ENCODE data around the gene CDHR4.
"Not testable (repeated sequence)": the region's sequence is repeated elsewhere in the genome, so short reads cannot be mapped to it uniquely, and the experiment has no call there.

The CDHR4 gene

GRCh38 chr3:49785565-49786356 lies 13.9 kb downstream of the CDHR4 start:
- Histone ChIP-seq H3K4me3 (peak overlapping the region; percentile 57 to 99 (median 85)), H3K27ac (peak overlapping the region; percentile 68 to 99 (median 94))

- not testable (repeated sequence) for H3K27ac ChIP-seq, H3K4me3 ChIP-seq
These were observed 17.4 kb downstream of the CDHR4 start for GRCh38 chr3:49782277-49782676.

- no peak overlapping the region for H3K4me3 ChIP-seq
- no peak overlapping the region for H3K27ac ChIP-seq
These were observed 18.1 kb downstream of the CDHR4 start for GRCh38 chr3:49781415-49782199.

- H3K4me3 ChIP-seq, H3K27ac ChIP-seq: not testable (repeated sequence)
These were observed 18.7 kb downstream of the CDHR4 start for GRCh38 chr3:49780975-49781365.

GRCh38 chr3:49780080-49780974 lies 19.3 kb downstream of the CDHR4 start:
- Histone ChIP-seq H3K27ac (peak overlapping the region in 1 of 21 experiments; percentile 31), H3K4me3 (no peak overlapping the region)

GRCh38 chr3:49779358-49780079 lies 20.2 kb downstream of the CDHR4 start:
- Histone ChIP-seq H3K4me3 (no peak overlapping the region), H3K27ac (peak overlapping the region in 1 of 21 experiments; percentile 31)

- not testable (repeated sequence) for H3K27ac ChIP-seq
These were observed 23.6 kb downstream of the CDHR4 start for GRCh38 chr3:49776101-49776500.

GRCh38 chr3:49775538-49775937 lies 24.1 kb downstream of the CDHR4 start:
- Histone ChIP-seq H3K4me3 (no peak overlapping the region), H3K27ac (no peak overlapping the region)

More at GRCh38 chr3:49776101-49776500, 23.6 kb downstream of the CDHR4 start:
- not testable (repeated sequence) for H3K4me3 ChIP-seq

- no peak overlapping the region for H3K4me3 ChIP-seq
- H3K27ac ChIP-seq, result no peak overlapping the region
These were observed 27.0 kb downstream of the CDHR4 start for GRCh38 chr3:49772703-49773102.

- H3K27ac ChIP-seq, result no peak overlapping the region
- no peak overlapping the region for H3K4me3 ChIP-seq
These were observed 28.2 kb downstream of the CDHR4 start for GRCh38 chr3:49771340-49771938.

GRCh38 chr3:49769926-49770325 lies 29.7 kb downstream of the CDHR4 start:
- no peak overlapping the region for H3K27ac ChIP-seq
- no peak overlapping the region for H3K4me3 ChIP-seq

- no peak overlapping the region for H3K4me3 ChIP-seq
- H3K27ac ChIP-seq, result peak overlapping the region in 1 of 21 experiments; percentile 0
These were observed 30.3 kb downstream of the CDHR4 start for GRCh38 chr3:49769286-49769915.

GRCh38 chr3:49763981-49764380 lies 35.7 kb downstream of the CDHR4 start:
- Histone ChIP-seq H3K4me3 (no peak overlapping the region), H3K27ac (no peak overlapping the region)

GRCh38 chr3:49761661-49762060 lies 38.0 kb downstream of the CDHR4 start:
- H3K27ac ChIP-seq, result no peak overlapping the region
- H3K4me3 ChIP-seq, result no peak overlapping the region

GRCh38 chr3:49759226-49759625 lies 40.4 kb downstream of the CDHR4 start:
- Histone ChIP-seq H3K27ac (no peak overlapping the region), H3K4me3 (no peak overlapping the region)

GRCh38 chr3:49757197-49757596 lies 42.5 kb downstream of the CDHR4 start:
- H3K4me3 ChIP-seq, result no peak overlapping the region
- no peak overlapping the region for H3K27ac ChIP-seq

- H3K4me3 ChIP-seq, result no peak overlapping the region
- H3K27ac ChIP-seq, result no peak overlapping the region
These were observed 43.6 kb downstream of the CDHR4 start for GRCh38 chr3:49756036-49756435.

GRCh38 chr3:49754536-49754935 lies 45.1 kb downstream of the CDHR4 start:
- Histone ChIP-seq H3K27ac (no peak overlapping the region), H3K4me3 (no peak overlapping the region)

- no peak overlapping the region for H3K4me3 ChIP-seq
- no peak overlapping the region for H3K27ac ChIP-seq
These were observed 48.2 kb downstream of the CDHR4 start for GRCh38 chr3:49751501-49751900.

All from skin epidermis (tissue), 12 donors.